GM23338 (cell line): ENCODE measurements around the gene KCNE5. TPM values are rescaled to one million over a fixed set of nuclear protein-coding genes. Genes with fewer than 3 reads are reported as not detected.

Experiments used
- ATAC-seq: fragments of 200-7000 bp; cut with Tn5 transposase; 3 replicates; pipeline ENCODE4 v1.9.1; 2020
- DNase-seq: peaks from one replicate; pipeline ENCODE4 v3.0.0-alpha.2; 2015; ENCODE audit warnings: low spot score
- H2AFZ ChIP-seq: fragments of 200-600 bp; sonication (generic); 2 replicates; pipeline ENCODE4 v1.8.0; 2016; ENCODE audit warnings: antibody characterized with exemption, mild to moderate bottlenecking, moderate library complexity
- H3F3A ChIP-seq: fragments of 200-600 bp; sonication (generic); replicated peaks from 2 replicates; pipeline ENCODE4 v1.8.0; 2017; ENCODE audit warnings: antibody characterized with exemption, mixed run types, low read depth
- H3K27ac ChIP-seq: fragments of 200-600 bp; sonication (generic); 2 replicates; pipeline ENCODE4 v1.6.1; 2016; ENCODE audit warnings: low read depth
- H3K27me3 ChIP-seq: fragments of 200-600 bp; sonication (generic); 2 replicates; pipeline ENCODE4 v1.8.0; 2016; ENCODE audit warnings: mild to moderate bottlenecking, mixed run types, moderate library complexity; ENCODE audit not compliant: insufficient read depth
- H3K36me3 ChIP-seq: fragments of 200-600 bp; sonication (generic); 2 replicates; pipeline ENCODE4 v1.8.0; 2016; ENCODE audit warnings: mild to moderate bottlenecking; ENCODE audit not compliant: insufficient read depth
- H3K4me1 ChIP-seq: fragments of 200-600 bp; sonication (generic); 2 replicates; pipeline ENCODE4 v1.8.0; 2016; ENCODE audit warnings: mild to moderate bottlenecking, moderate library complexity; ENCODE audit not compliant: insufficient read depth
- H3K4me2 ChIP-seq: fragments of 200-600 bp; sonication (generic); 2 replicates; pipeline ENCODE4 v1.7.1; 2017; ENCODE audit warnings: mixed run types
- H3K4me3 ChIP-seq: fragments of 200-600 bp; sonication (generic); 2 replicates; pipeline ENCODE4 v1.6.1; 2016; ENCODE audit warnings: mixed run types
- H3K79me2 ChIP-seq: fragments of 200-600 bp; sonication (generic); replicated peaks from 2 replicates; pipeline ENCODE4 v1.8.0; 2017; ENCODE audit warnings: mild to moderate bottlenecking; ENCODE audit not compliant: insufficient read depth
- H3K9me2 ChIP-seq: fragments of 200-600 bp; sonication (generic); 2 replicates; pipeline ENCODE4 v1.8.0; 2017; ENCODE audit not compliant: insufficient read depth
- H4K20me1 ChIP-seq: fragments of 200-600 bp; sonication (generic); replicated peaks from 2 replicates; pipeline ENCODE4 v1.8.0; 2017; ENCODE audit warnings: mild to moderate bottlenecking; ENCODE audit not compliant: insufficient read depth
- H3K27ac Mint-ChIP-seq: 2 replicates; pipeline ENCODE4 v1.8.0; 2020; ENCODE audit warnings: inconsistent platforms, mild to moderate bottlenecking, moderate library complexity, mixed read lengths
- H3K27me3 Mint-ChIP-seq: 3 replicates; pipeline ENCODE4 v1.8.0; 2022; ENCODE audit warnings: low read depth, mild to moderate bottlenecking, moderate library complexity, mixed read lengths, inconsistent platforms; ENCODE audit not compliant: insufficient read depth, poor library complexity
- H3K36me3 Mint-ChIP-seq: 3 replicates; pipeline ENCODE4 v1.8.0; 2021; ENCODE audit warnings: low read depth, mild to moderate bottlenecking, inconsistent platforms, moderate library complexity, mixed read lengths
- H3K4me1 Mint-ChIP-seq: 3 replicates; pipeline ENCODE4 v1.8.0; 2020; ENCODE audit warnings: mild to moderate bottlenecking, inconsistent platforms, mixed read lengths
- H3K4me3 Mint-ChIP-seq: 3 replicates; pipeline ENCODE4 v1.8.0; 2021; ENCODE audit warnings: moderate library complexity, mild to moderate bottlenecking, inconsistent platforms, mixed read lengths
- H3K9me3 Mint-ChIP-seq: 3 replicates; pipeline ENCODE4 v1.8.0; 2020; ENCODE audit warnings: moderate library complexity, mild to moderate bottlenecking, inconsistent platforms, mixed read lengths
- CTCF ChIP-seq, 2 experiments: fragments of 200-600 bp in 1 of 2; sonication (generic) in 1 of 2; conservative IDR thresholded peaks; 2 replicates each; pipeline versions ENCODE4 v1.5.1 to v1.6.1; 2016 to 2017; ENCODE audit warnings: antibody characterized with exemption in 2 of 2, low read depth in 2 of 2, mild to moderate bottlenecking in 2 of 2, moderate library complexity in 1 of 2
- ETS1 ChIP-seq: IDR thresholded peaks from 2 replicates; pipeline ENCODE4 v1.6.1; 2016; ENCODE audit warnings: antibody characterized with exemption
- REST ChIP-seq: IDR thresholded peaks from one replicate; pipeline ENCODE4 v1.6.1; 2018; ENCODE audit warnings: antibody characterized with exemption; ENCODE audit not compliant: unreplicated experiment
- ZNF114 ChIP-seq: fragments of 250-450 bp; sonication (Bioruptor Pico); IDR thresholded peaks from 2 replicates; pipeline ENCODE4 v1.5.0; 2020; ENCODE audit warnings: mild to moderate bottlenecking, moderate library complexity
- ZNF331 ChIP-seq: fragments of 250-450 bp; sonication (Bioruptor Pico); IDR thresholded peaks from 2 replicates; pipeline ENCODE4 v1.5.0; 2020; ENCODE audit warnings: low read depth, mild to moderate bottlenecking, moderate library complexity
- polyA plus RNA-seq: library from polyadenylated mRNA; unstranded; fragments of >200 nt; fragmentation: Nextera tagmentation; extraction: Ambion mirVana; gene quantifications from 2 replicates; pipeline ENCODE4 v1.2.1, GENCODE V29; 2016
- total RNA-seq: library from RNA; depleted of rRNA; stranded (reverse); fragments of >200 nt; shearing (Covaris generic); gene quantifications from 2 replicates; pipeline ENCODE4 v1.2.3, GENCODE V29; 2014

The KCNE5 gene
- total and polyA plus RNA-seq, 2 experiments from 2014 or later: 4.1 to 5.1 TPM

DNA sequence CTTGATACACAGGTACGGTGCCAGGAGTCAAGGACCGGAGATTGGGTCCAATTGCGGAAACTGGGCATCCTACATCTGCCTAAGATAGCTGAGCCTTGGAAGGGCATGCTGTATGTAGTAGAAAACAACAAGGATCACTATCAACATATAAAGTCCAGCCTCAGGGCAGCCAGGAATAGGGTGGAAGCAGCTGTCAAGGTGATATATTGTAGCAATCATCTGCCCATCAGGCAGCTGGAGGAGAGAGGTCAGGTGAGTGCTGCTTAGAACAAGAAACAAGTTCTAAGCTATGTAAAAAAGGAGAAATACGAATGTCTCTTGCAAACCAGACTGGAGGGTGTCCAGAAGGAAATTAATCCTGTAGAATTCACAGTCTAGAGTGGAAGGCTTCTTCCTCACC is 34.8 kb downstream of the KCNE5 start:
- TF ChIP-seq ZNF114 (CRISPR knock-in tag): no peak
- Histone ChIP-seq H3K27ac (no peak overlapping the region), H3K4me2 (no peak overlapping the region), H3K79me2 (no peaks in the 10 kb centered on the region), H3K4me1 (0 out of 2 replicates have a peak, but pooled peaks cover 4% of the 10 kb centered on the region), H3K36me3 (no peaks in the 10 kb centered on the region), H3K4me3 (no peak overlapping the region), H4K20me1 (no peaks in the 10 kb centered on the region), H2AFZ (no peak overlapping the region), H3F3A (no peaks in the 10 kb centered on the region), H3K27me3 (no peaks in the 10 kb centered on the region), H3K9me2 (no peaks in the 10 kb centered on the region)
- Mint-ChIP-seq H3K27me3 (no peaks in the 10 kb centered on the region), H3K4me3 (no peak overlapping the region), H3K36me3 (no peaks in the 10 kb centered on the region), H3K9me3 (no peaks in the 10 kb centered on the region), H3K4me1 (peaks cover 8% of the 10 kb centered on the region; the same call in 2 of the 3 replicates), H3K27ac (no peak overlapping the region)
- ATAC-seq: no peak
- no peak for DNase-seq

DNA sequence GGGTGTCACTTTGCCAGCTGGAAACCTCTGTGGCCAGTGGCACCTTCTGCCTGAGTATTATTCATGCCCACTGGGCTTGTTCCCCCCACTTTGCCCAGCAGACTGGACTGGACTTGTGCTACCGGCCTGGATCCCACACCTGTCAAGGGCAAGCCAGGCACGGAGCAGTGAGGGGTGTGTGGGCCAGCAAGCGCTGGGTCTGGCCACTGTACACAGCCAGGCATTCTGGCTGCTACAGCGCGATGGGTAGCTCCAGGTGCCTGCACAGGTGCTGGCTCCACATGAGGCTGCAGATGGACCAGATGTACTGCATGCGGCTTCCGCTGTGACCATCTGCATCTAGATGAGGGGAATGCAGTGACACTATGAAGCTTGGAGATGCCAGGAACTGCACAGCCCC is 39.5 kb downstream of the KCNE5 start:
- Histone ChIP-seq H3F3A (no peaks in the 10 kb centered on the region), H3K9me2 (no peaks in the 10 kb centered on the region), H3K4me2 (no peak overlapping the region), H2AFZ (no peak overlapping the region), H3K27ac (no peak overlapping the region), H3K4me1 (0 out of 2 replicates have a peak, but pooled peaks cover 4% of the 10 kb centered on the region), H3K36me3 (no peaks in the 10 kb centered on the region), H3K4me3 (no peak overlapping the region), H3K27me3 (no peaks in the 10 kb centered on the region), H4K20me1 (no peaks in the 10 kb centered on the region), H3K79me2 (no peaks in the 10 kb centered on the region)
- H3K27ac Mint-ChIP-seq: no peak overlapping the region
- H3K4me1 Mint-ChIP-seq: peaks cover 8% of the 10 kb centered on the region; the same call in 2 of the 3 replicates
- TF ChIP-seq ZNF331 (CRISPR knock-in tag) (no peak), ETS1 (no peak), CTCF (conservative IDR thresholded peaks at IDR 0.05; ENCODE audit: low read depth in 2 of 2) (no peak), REST (no peak)
- no peak for ATAC-seq
- no peaks in the 10 kb centered on the region for H3K27me3 Mint-ChIP-seq
- no peak overlapping the region for H3K4me3 Mint-ChIP-seq
- no peaks in the 10 kb centered on the region for H3K36me3 Mint-ChIP-seq
- H3K9me3 Mint-ChIP-seq: no peaks in the 10 kb centered on the region
- DNase-seq: no peak
